Activated CD4-positive, alpha-beta T cell treated with anti-CD3 and anti-CD28 coated beads, Interleukin-2, amount 50 U/mL, for 16 hours (primary cell): Measurements from ENCODE around the gene ADAP1.
"Not testable (repeated sequence)": the region's sequence is repeated elsewhere in the genome, so short reads cannot be mapped to it uniquely, and the experiment has no call there.

Experiments used
- DNase-seq: peaks from one replicate; pipeline ENCODE4 v3.0.0-alpha.2; 2020

Gene ADAP1

GRCh38 chr7:957418-958220, 3.1 kb upstream of the ADAP1 start:
- no peak for DNase-seq

- DNase-seq: no peak
Observed at GRCh38 chr7:956031-956430, 1.6 kb upstream of the ADAP1 start.

GRCh38 chr7:953547-954327, 743 bp downstream of the ADAP1 start:
- no peak for DNase-seq

- DNase-seq: no peak
Observed at GRCh38 chr7:952548-953441, 1.7 kb downstream of the ADAP1 start.

GRCh38 chr7:951881-952547, 2.5 kb downstream of the ADAP1 start:
- no peak for DNase-seq

GRCh38 chr7:949021-949934, 5.2 kb downstream of the ADAP1 start:
- no peak for DNase-seq

GRCh38 chr7:947391-948210, 6.9 kb downstream of the ADAP1 start:
- DNase-seq: no peak

GRCh38 chr7:946256-946996, 8.1 kb downstream of the ADAP1 start:
- no peak for DNase-seq

- DNase-seq: no peak
Observed at GRCh38 chr7:945556-946255, 8.8 kb downstream of the ADAP1 start.

- no peak for DNase-seq
Observed at GRCh38 chr7:945147-945555, 9.3 kb downstream of the ADAP1 start.

- no peak for DNase-seq
Observed at GRCh38 chr7:944744-945143, 9.7 kb downstream of the ADAP1 start.

- DNase-seq: not testable (repeated sequence)
Observed at GRCh38 chr7:943793-944192, 10.7 kb downstream of the ADAP1 start.

GRCh38 chr7:940599-941408, 13.7 kb downstream of the ADAP1 start:
- no peak for DNase-seq

GRCh38 chr7:939843-940242, 14.6 kb downstream of the ADAP1 start:
- DNase-seq: no peak

- no peak for DNase-seq
Observed at GRCh38 chr7:938546-939185, 15.8 kb downstream of the ADAP1 start.

GRCh38 chr7:937856-938484, 16.5 kb downstream of the ADAP1 start:
- DNase-seq: no peak

GRCh38 chr7:936386-937054, 18.0 kb downstream of the ADAP1 start:
- DNase-seq: peak; percentile 82
